Endodermal cell (in vitro differentiated cells): ENCODE data around the gene PLCL2. TPM values are rescaled to one million over a fixed set of nuclear protein-coding genes. Genes with fewer than 3 reads are reported as not detected.

ENCODE experiments used
- DNase-seq: peaks from one replicate; pipeline ENCODE4 v3.0.0-alpha.2; 2017
- H3K27ac ChIP-seq: 2 replicates; pipeline ENCODE4 v1.5.1; 2013; ENCODE audit warnings: mild to moderate bottlenecking, low read depth, low read length, moderate library complexity
- H3K27me3 ChIP-seq: 2 replicates; pipeline ENCODE4 v1.6.1; 2013; ENCODE audit warnings: mild to moderate bottlenecking, low read length, moderate library complexity; ENCODE audit not compliant: insufficient read depth, control insufficient read depth, poor library complexity, severe bottlenecking
- H3K36me3 ChIP-seq: 2 replicates; pipeline ENCODE4 v1.7.0; 2013; ENCODE audit warnings: mild to moderate bottlenecking, low read length, moderate library complexity; ENCODE audit not compliant: control insufficient read depth, insufficient read depth
- H3K4me1 ChIP-seq: one replicate; pipeline ENCODE4 v1.7.0; 2013; ENCODE audit warnings: low read length; ENCODE audit not compliant: control insufficient read depth, insufficient read depth
- H3K4me3 ChIP-seq: 2 replicates; pipeline ENCODE4 v1.5.1; 2013; ENCODE audit warnings: mild to moderate bottlenecking, low read length, moderate library complexity
- H3K9ac ChIP-seq: 2 replicates; pipeline ENCODE4 v1.6.1; 2013; ENCODE audit warnings: mild to moderate bottlenecking, low read length, moderate library complexity; ENCODE audit not compliant: poor library complexity, severe bottlenecking; ENCODE audit errors: extremely low read depth
- H3K9me3 ChIP-seq: 2 replicates; pipeline ENCODE4 v1.6.1; 2013; ENCODE audit warnings: mild to moderate bottlenecking, low read length, moderate library complexity; ENCODE audit not compliant: control insufficient read depth
- H3K27ac Mint-ChIP-seq: 2 replicates; pipeline ENCODE4 v1.8.0; 2020; ENCODE audit warnings: mixed read lengths
- H3K27me3 Mint-ChIP-seq: 2 replicates; pipeline ENCODE4 v1.8.0; 2021; ENCODE audit warnings: mild to moderate bottlenecking, mixed read lengths; ENCODE audit not compliant: insufficient read depth
- H3K36me3 Mint-ChIP-seq: 2 replicates; pipeline ENCODE4 v1.8.0; 2020; ENCODE audit warnings: low read depth, mixed read lengths
- H3K4me1 Mint-ChIP-seq: 2 replicates; pipeline ENCODE4 v1.8.0; 2020; ENCODE audit warnings: mixed read lengths
- H3K4me3 Mint-ChIP-seq: 2 replicates; pipeline ENCODE4 v1.8.0; 2020; ENCODE audit warnings: mild to moderate bottlenecking, moderate library complexity, mixed read lengths
- H3K9me3 Mint-ChIP-seq: 2 replicates; pipeline ENCODE4 v1.8.0; 2020; ENCODE audit warnings: mild to moderate bottlenecking, mixed read lengths
- CTCF ChIP-seq: fragments of 200-600 bp; sonication (generic); conservative IDR thresholded peaks from 2 replicates; pipeline ENCODE4 v1.5.0; 2021; ENCODE audit warnings: antibody characterized with exemption, mild to moderate bottlenecking
- WGBS, 2 experiments: methylation state at CpG; one replicate each; pipeline versions ENCODE4 v1.1.5 to v1.1.7; 2013; ENCODE audit warnings: missing lambda C conversion rate in 2 of 2, mixed read lengths in 1 of 2; ENCODE audit not compliant: insufficient coverage in 1 of 2, insufficient read length in 1 of 2; 5-methylcytosine and 5-hydroxymethylcytosine counted together
- total RNA-seq, 2 donors: library from RNA; stranded (reverse); fragmentation: NEBNext Ultra II Directional in 1 of 2; extraction: Animal tissue kit (Norgen Biotek cat#: 25700) in 1 of 2; gene quantifications; 2 replicates in 1 of 2; 3 replicates in 1 of 2; pipeline ENCODE4 v1.2.1, GENCODE V29; 2021

Gene PLCL2
- total RNA-seq, 2 donors from 2014 or later: 4.2 to 6.9 TPM

- 70% methylated on average over 4 of the region's 4 CpGs; no CpG with 5 or more reads in 1 of the 2 experiments for WGBS, 2 experiments
- H3K27ac ChIP-seq: no peak overlapping the region
- peak; percentile 87 for DNase-seq
- H3K4me3 Mint-ChIP-seq: no peak overlapping the region
- H3K27ac Mint-ChIP-seq: no peak overlapping the region
- H3K27me3 Mint-ChIP-seq: no peaks in the 10 kb centered on the region
- no peak overlapping the region for H3K4me3 ChIP-seq
- no peaks in the 10 kb centered on the region for H3K36me3 ChIP-seq
- no peaks in the 10 kb centered on the region for H3K9me3 Mint-ChIP-seq
- H3K9ac ChIP-seq: no peak overlapping the region
- no peaks in the 10 kb centered on the region for H3K27me3 ChIP-seq
- H3K4me1 ChIP-seq: no peaks in the 10 kb centered on the region
- no peaks in the 10 kb centered on the region for H3K9me3 ChIP-seq
- no peak for TF ChIP-seq CTCF
- H3K36me3 Mint-ChIP-seq: no peaks in the 10 kb centered on the region
- H3K4me1 Mint-ChIP-seq: peaks cover 7% of the 10 kb centered on the region
These were observed 162.4 kb downstream of the PLCL2 start for GRCh38 chr3:17047162-17047561.

GRCh38 chr3:17047894-17048293 is 163.1 kb downstream of the PLCL2 start:
- no peak overlapping the region for H3K27ac ChIP-seq
- Mint-ChIP-seq H3K9me3 (no peaks in the 10 kb centered on the region), H3K36me3 (no peaks in the 10 kb centered on the region), H3K27ac (no peak overlapping the region), H3K27me3 (no peaks in the 10 kb centered on the region), H3K4me3 (no peak overlapping the region), H3K4me1 (peaks cover 7% of the 10 kb centered on the region)
- H3K4me3 ChIP-seq: no peak overlapping the region
- no peaks in the 10 kb centered on the region for H3K4me1 ChIP-seq
- DNase-seq: no peak
- no peak overlapping the region for H3K9ac ChIP-seq
- no peaks in the 10 kb centered on the region for H3K9me3 ChIP-seq
- 90 to 91% methylated on average over 3 of the region's 3 CpGs for WGBS, 2 experiments
- TF ChIP-seq CTCF: no peak
- no peaks in the 10 kb centered on the region for H3K36me3 ChIP-seq
- H3K27me3 ChIP-seq: no peaks in the 10 kb centered on the region

- Mint-ChIP-seq H3K9me3 (peaks cover 7% of the 10 kb centered on the region), H3K36me3 (peaks cover 2% of the 10 kb centered on the region), H3K27ac (no peak overlapping the region), H3K27me3 (no peaks in the 10 kb centered on the region), H3K4me3 (no peak overlapping the region), H3K4me1 (peaks cover 7% of the 10 kb centered on the region)
- no peak for DNase-seq
- Histone ChIP-seq H3K36me3 (no peaks in the 10 kb centered on the region), H3K4me3 (no peak overlapping the region), H3K9ac (no peak overlapping the region), H3K27ac (no peak overlapping the region), H3K4me1 (no peaks in the 10 kb centered on the region), H3K27me3 (no peaks in the 10 kb centered on the region), H3K9me3 (no peaks in the 10 kb centered on the region)
- 83 to 91% methylated on average over 1 to 4 of the region's 4 CpGs for WGBS, 2 experiments
- no peak for TF ChIP-seq CTCF
These were observed 165.3 kb downstream of the PLCL2 start for GRCh38 chr3:17050071-17050470.
